OCI-LY1 (cell line): Measurements from ENCODE around the gene KAT7.

ENCODE experiments used
- CTCF ChIP-seq: fragments of 200-600 bp; sonication (generic), shearing (Covaris generic); IDR thresholded peaks from 2 replicates; pipeline ENCODE4 v1.5.1; 2017; ENCODE audit warnings: mild to moderate bottlenecking, antibody characterized with exemption, low read length, moderate library complexity, mixed read lengths
- EZH2 ChIP-seq: fragments of 200-600 bp; sonication (generic), shearing (Covaris generic); IDR thresholded peaks from 2 replicates; pipeline ENCODE4 v1.8.0; 2017; ENCODE audit warnings: borderline replicate concordance, mixed run types, mild to moderate bottlenecking, antibody characterized with exemption, low read length, moderate library complexity, mixed read lengths

- no peak for TF ChIP-seq EZH2
- no peak for TF ChIP-seq CTCF
Observed at GRCh38 chr17:49822829-49823228, 34.3 kb downstream of the KAT7 start.
